GM12891 (cell line): ENCODE results near the gene NAT10.

Experiments
- PAX5 ChIP-seq: IDR thresholded peaks from 2 replicates; pipeline ENCODE4 v1.6.1; 2011; ENCODE audit warnings: low read length, moderate library complexity, mild to moderate bottlenecking; ENCODE audit not compliant: insufficient read depth, severe bottlenecking
- POLR2A ChIP-seq: IDR thresholded peaks from 2 replicates; pipeline ENCODE4 v1.6.1; 2011; ENCODE audit warnings: low read depth, low read length, control low read depth
- POLR2AphosphoS5 ChIP-seq: IDR thresholded peaks from 2 replicates; pipeline ENCODE4 v1.6.1; 2011; ENCODE audit warnings: low read depth, low read length, control low read depth
- POU2F2 ChIP-seq: IDR thresholded peaks from 2 replicates; pipeline ENCODE4 v1.6.1; 2011; ENCODE audit warnings: low read depth, mild to moderate bottlenecking, control low read depth, low read length, moderate library complexity
- TAF1 ChIP-seq: IDR thresholded peaks from 2 replicates; pipeline ENCODE4 v1.6.1; 2011; ENCODE audit warnings: low read depth, low read length, control low read depth

DNA sequence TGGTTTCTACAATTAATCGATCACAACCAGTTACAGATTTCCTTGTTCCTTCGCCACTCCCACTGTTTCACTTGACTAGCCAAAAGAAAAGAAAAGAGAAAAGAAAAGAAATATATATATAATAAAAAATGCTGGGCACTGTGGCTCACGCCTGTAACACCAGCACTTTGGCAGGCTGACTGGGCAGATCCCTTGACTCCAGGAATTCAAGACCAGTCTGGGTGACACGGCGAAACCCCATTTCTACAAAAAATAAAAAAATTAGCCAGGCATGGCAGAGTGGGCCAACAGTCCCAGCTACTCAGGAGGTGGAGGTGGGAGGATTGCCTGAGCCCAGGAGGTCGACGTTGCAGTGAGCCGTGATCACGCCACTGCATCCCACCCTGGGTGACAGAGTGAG lies 83.8 kb downstream of the NAT10 start:
- no peak for TF ChIP-seq POLR2A
- TF ChIP-seq TAF1: no peak
- no peak for TF ChIP-seq POLR2AphosphoS5
- no peak for TF ChIP-seq POU2F2
- TF ChIP-seq PAX5: no peak
